Stimulated activated CD4-positive, alpha-beta T cell treated with anti-CD3 and anti-CD28 coated beads, Interleukin-1b, Interleukin-23, amount 100 ng/mL, for 4 hours (primary cell): ENCODE measurements around the gene CCS.
A peak's percentile ranks its signal among the peaks of the same experiment; 100 is the strongest.
"Not testable (repeated sequence)": the region's sequence is repeated elsewhere in the genome, so short reads cannot be mapped to it uniquely, and the experiment has no call there.

Source experiments
- DNase-seq, 2 donors: peaks; one replicate each; pipeline ENCODE4 v3.0.0-alpha.2; 2020; ENCODE audit warnings: low read depth in 2 of 2

The CCS gene

DNA sequence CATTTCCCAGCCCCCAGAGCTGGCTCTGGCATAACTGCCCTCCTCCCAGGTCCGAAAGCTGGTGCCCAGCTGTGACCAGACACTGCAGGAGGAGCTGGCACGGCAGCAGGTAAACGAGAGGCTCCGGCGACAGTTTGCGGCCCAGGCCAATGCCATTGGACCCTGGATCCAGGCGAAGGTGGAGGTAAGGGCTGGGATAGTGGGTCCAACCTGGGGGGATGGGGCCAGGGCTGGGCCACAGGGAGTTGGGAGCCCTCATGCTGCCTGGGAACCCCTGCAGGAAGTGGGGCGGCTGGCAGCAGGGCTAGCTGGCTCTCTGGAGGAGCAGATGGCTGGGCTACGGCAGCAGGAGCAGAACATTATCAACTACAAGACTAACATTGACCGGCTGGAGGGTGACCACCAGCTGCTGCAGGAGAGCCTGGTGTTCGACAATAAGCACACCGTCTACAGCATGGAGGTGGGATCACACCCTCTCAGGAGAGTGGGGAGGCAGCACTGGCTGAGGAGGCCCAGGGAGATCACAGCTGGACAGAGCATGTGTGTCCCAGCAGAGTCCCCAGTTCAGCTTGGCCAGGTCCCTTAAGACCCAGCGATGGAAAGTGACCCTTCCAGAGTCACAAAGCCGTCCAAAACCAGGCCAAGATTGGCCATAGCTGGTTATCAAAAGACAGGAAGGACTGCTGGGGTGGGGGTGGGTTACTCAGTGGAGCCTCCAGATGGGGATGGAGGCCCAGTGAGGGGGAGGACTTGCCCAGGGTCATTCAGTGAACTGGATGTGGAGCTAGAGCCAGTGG is 31.6 kb upstream of the CCS start:
- DNase-seq = no peak

DNA sequence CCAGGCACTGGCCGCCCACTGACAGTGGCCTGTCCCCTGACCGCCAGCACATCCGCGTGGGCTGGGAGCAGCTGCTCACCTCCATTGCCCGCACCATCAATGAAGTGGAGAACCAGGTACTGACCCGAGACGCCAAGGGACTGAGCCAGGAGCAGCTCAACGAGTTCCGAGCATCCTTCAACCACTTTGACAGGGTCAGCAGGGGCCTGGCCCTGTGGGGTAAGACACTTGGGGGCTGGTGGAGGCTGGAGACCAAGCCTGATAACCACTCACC is 31.1 kb upstream of the CCS start:
- no peak for DNase-seq

DNA sequence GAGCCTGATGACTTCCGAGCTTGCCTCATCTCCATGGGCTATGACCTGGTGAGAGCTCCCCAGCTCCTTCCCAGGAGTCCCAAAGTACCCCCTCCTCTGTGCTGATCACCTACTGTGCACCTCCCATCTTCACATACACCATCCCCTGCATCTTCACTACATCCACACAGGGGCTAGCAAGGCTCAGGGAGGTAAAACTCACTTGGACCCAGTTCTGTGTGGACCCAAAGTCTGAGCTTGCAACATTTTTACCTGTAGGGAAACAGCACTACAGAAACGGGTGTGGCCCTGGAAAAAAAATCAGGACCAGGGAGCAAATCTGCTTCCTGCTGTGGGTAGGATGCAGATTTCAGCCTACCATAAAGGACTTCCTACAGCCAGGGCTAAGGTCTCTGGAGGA is 30.7 kb upstream of the CCS start:
- no peak for DNase-seq

DNA sequence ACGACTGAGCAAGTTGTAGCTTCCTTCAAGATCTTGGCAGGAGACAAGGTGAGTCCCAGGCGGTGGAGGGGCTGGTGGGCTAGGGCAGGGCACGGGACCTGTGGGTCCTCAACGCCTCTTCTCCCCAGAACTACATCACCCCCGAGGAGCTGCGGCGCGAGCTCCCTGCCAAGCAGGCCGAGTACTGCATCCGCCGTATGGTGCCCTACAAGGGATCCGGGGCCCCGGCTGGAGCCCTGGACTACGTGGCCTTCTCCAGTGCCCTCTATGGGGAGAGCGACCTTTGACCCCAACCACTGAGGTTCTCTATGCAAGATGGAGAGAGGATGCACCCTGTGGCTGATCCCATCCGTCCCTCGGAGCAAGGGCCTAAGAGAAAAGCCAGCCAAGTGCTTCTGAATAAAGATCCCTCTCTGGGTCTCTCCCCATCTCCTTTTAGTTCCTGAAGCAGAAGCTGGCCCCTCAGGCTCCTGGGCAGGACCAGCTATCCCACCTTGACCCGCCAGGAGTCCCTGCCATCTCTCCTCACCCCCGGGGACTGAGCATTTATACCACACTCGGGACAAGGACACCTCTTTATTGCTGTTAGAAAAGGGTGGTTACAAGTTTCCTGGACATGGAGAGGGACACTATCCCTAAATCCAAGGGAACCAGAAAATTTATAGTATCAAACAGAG is 29.9 kb upstream of the CCS start:
- no peak for DNase-seq

DNA sequence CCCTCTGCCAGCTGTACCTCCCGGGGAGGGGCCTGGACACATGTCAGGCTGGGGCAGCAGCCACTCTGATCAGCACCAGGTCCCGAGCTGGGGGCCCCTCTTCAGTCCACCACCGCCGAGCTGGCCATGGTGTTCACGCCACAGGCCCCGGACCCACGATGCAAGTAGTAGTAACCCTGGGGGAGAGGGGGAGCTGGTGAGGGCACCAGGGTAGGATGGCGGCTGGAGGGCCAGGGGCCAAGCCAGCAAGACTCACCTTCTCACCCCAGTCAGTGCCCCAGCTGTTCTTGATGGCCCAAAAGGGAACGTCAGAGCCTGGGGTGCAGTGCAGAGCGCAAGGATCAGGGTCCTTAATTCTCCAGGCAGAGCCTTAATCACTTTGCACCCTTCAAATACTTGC is 29.2 kb upstream of the CCS start:
- no peak for DNase-seq

DNA sequence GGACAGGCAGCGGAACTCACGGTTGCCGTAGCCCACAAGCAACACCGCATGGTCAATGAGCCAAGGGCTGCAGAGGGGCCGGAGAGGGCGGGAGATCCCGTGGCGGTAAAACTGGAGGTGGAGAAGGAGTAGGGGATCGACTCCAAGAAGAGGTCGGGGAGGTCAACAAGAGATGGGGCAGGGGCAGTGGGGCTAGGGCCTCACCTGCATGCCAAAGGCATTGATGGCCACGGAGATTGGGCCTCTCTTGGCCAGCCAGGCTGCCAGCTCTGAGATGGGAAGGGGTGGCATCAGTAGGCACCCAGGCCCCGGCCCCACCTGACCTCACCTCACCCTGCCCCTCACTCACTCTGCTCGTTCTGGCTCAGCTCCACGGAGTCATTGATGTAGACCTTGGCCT is 28.4 kb upstream of the CCS start:
- DNase-seq = no peak

DNA sequence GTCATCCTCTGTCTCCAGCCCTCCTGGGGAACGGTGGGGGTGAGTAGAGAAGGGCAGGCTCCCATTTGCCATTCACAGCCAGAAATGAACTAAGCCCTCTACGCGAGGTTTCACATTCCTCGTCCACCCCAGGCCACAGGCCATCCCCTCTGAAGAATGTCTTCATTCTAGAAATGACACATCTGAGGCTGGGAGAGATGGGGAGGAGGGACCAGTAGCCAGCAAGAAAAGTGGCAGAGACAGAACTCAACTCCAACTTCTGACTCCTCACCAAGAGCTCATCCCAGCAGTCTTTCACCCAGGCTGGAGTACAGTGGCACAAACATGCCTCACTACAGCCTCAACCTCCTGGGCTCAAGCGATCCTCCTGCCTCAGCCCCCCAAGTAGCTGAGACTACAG is 28.0 kb upstream of the CCS start:
- no peak for DNase-seq

DNA sequence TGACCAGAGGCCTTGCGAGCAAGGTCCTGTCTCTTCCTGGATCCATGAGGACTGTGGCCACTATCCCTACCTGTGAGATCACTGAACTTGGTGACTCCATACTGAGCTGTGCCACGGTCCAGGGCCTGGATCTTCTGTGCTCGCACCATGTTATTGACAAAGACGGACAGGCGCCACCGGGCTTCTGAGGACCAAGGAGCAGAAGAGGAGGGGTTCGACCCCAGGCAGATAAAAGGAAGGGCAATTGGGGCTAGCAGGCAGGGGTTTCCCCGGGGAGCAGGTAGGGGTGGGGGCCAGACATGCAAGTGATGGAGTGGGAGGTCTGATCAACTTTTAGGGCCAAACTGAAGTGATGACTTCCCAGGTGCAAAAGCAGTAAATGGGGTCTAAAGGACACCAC is 26.8 kb upstream of the CCS start:
- DNase-seq = no peak

DNA sequence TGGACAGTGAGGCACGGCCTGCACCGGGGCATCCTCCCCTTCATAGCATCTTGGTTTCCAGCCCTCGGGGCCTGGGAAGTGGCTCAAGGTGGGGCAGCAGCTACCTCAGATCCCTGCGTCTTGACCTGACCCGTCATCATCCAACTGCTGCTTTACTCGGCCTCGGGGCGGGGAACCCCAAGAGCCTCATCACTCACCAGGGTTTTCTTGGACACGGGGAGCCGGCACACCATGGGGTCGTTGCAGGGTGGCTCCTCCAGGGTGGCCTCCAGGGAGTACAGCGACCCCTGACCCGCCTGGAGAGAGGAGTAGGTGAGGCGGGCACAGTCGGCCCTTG is 25.2 kb upstream of the CCS start:
- no peak for DNase-seq

DNA sequence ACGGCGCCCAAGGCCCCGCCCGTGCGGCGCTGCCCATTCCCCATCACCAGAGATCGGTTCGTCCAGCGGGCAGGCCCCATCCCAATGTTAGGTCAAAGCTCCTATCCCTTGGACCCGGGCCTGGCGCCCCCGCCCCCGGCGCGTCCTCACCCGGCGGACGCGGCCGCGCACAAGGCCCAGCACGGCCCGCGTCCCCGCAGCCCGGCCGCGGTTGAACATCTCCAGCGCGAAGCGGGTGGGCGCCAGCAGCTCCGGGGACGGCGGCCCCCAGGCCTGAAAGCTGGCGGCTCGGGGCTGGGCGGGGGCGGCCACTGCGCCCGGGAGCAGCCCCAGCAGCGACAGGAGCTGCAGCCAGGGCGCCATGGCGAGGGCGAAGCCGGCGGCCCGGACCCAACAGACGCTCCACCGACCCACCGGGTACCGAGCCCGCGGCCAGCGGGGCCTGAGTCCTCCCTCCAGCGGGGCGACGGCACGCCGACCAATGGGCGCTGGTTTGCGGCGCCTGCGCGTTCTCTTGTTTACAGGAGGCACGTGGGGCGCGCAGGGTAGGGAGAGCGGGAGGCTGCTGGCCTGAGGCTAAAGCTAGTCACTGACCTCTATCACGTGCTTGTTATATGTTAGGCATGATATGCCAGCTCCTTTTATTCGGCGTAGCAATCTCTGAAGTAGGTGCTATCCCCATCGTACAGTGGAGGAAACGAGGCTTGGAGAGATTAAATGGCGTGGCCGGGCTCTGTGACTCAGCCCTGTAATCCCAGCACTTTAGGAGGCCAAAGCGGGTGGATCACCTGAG is 24.7 kb upstream of the CCS start, which contains the start of gene CTSF:
Gene CTSF, minus strand, starts transcription at position 483 of the 793 bp plus-strand sequence. Its CDS starts 120 bp downstream, at position 363.
- peak; percentile 55 to 67 for DNase-seq

DNA sequence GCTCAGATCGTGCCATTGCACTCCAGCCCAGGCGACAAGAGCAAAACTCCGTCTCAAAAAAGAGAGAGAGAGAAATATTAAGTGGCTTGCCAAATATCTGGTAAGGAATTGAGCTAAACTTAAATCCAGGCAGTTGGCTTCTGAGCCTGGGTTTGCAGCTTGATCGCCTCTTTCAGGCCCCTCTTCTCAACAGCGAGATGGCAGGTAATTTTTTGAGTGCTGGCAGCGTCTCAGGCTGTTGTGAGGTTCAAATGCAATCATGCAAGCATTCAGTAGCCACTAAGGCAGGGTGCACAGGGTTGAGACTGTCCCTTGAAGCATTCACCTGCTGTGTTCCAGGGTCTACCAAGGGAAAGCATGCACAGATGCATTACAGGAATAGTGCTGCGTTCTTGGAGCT is 23.9 kb upstream of the CCS start:
- no peak for DNase-seq

DNA sequence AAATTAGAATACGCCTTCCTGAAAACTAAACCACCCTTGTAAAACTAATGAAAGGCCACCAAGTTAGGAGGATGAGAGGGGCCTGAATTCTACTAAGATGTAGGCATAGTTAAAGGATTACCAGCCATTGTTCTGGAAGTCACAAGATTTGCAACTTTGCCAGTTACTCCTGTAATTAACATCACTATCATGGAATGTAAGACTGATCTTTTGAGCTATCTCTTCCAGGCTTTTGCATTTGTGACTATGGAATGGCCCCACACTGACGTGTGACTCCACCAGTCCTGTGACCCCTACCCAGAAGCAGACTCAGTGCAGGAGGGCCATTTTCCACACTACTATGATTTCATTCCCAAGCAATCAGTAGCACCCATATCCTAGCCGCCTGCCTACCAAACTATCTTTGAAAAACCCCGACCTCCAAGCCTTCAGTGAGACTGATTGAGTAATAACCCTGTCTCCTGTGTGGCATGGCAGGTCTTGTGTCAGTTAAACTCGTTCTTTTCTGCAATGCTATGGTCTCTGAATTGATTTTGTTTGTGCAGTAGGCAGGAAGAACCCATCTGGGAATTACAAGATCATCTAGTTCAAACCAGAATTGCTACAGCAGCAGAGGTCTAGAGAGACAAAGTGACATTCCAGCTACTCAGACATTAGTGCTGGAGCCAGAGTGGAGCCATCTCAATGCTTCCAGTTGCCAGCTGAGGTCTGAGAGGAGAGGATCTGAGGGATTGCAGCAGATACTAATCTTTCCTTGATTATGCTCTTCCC is 22.7 kb upstream of the CCS start:
- DNase-seq = no peak

DNA sequence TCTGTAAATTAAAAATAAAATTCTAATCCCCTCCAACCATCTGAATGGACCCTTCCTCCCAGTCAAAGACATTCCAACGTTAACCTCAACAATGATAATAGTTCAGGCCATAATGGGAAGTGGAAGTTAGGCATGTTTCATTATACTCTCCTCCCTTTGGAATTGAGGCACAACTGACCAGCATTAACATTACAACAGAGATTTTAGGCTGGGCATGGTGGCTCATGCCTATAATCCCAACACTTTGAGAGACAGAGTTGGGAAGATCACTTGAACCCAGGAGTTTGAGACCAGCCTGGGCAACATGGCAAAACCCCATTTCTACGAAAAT is 22.2 kb upstream of the CCS start:
- DNase-seq = no peak

DNA sequence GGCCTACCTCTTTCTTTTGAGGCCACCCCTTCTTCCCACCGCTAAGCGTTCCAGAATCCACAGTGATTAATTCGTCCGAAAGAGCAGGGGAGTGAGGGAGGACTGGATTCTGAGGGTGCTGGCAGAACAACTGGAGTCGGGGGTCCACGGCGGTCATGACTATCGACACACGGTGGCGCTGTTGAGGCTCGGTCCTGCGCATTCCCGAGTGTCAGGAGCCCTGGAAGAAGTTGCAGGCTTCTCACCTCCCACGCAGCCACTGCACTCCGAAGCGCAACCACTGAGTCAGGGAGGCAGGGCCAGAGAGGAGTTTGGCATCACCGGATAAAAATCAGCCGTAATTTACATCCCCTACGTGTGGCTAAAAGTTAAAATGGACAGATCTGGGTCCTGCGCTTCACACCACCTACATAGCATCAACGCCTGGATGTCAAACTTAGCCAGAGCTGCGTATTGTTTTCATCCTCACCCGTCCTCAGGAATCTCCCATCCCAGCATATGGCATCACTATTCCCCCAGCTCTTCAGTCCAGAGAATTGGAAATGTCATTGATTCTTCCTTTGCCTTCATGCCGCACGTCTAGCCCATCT is 13.9 kb upstream of the CCS start:
- peak; percentile 76 to 83 for DNase-seq

DNA sequence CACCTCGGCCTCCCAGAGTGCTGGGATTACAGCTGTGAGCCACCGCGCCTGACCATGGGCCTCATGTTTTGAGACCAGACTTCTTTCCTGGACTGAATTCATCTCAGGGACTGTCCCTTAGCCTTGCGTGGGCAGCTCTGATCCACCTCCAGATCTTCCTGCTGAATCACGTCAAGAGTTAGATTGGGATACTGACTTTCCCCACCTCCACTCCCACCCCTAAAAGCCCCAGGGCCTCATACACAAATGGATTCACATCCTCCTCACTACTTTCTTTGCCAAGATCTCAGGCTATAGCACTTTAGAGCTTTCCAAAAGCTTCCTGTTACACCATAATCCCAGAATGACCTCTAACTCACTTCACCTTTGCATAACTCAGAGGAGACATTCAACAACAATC is 12.2 kb upstream of the CCS start:
- no peak for DNase-seq

DNA sequence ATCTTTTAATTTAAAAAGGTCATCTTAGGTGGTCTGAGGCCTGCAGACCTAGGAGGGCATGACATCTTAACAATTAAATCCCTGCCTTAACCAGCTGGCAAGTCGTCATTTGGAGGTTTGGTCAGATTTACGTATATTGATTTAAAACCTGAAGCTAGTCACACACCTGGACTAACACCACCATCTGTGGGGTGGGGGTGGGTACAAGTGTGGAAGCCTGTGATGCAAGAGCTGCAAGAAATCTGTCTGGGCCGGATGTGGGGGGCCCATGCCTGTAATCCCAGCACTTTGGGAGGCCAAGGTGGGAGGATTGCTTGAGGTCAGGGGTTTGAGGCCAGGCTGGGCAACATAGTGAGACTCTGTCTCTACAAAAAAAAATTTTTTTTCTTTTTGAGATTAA is 11.7 kb upstream of the CCS start:
- no peak for DNase-seq

DNA sequence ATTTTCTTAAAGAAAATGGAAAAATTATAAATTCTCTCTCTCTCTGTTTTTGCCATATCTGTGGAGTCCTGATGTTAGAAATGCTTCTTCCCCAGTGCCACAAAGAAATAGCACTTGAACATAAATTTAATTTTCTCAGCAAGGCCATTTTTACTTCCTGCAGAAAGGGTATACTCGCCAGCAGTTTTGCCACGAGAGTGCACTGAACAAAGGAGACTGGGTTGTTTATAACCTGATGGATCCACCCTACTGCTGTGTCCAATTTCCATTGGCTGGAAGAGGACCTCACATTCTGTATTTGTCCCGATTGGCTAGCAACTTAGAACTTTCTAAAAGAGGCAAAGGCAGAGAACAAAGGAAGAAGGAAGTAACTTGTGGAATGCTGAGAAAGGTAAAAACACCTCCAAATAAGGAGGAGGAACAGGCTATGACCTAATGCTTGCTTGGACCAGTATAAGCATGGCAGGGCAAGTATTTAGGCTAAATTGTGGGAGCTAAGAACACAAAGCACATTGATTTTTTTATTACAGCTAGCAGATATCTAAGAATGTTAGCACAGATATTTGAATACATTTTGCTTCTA is 10.3 kb upstream of the CCS start:
- DNase-seq = not testable (repeated sequence)

DNA sequence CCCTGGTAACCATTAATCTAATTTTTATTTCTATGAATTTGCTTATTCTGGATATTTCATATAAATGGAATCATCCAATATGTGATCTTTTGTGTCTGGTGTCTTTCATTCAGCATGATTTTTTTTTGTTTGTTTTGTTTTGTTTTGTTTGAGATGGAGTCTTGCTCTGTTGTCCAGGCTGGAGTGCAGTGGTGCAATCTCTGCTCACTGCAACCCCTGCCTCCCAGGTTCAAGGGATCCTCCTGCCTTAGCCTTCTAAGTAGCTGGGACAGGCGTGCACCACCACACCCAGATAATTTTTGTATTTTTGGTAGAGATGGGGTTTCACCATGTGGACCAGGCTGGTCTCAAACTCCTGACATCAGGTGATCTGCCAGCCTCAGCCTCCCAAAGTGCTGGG is 7.5 kb upstream of the CCS start:
- not testable (repeated sequence) for DNase-seq

DNA sequence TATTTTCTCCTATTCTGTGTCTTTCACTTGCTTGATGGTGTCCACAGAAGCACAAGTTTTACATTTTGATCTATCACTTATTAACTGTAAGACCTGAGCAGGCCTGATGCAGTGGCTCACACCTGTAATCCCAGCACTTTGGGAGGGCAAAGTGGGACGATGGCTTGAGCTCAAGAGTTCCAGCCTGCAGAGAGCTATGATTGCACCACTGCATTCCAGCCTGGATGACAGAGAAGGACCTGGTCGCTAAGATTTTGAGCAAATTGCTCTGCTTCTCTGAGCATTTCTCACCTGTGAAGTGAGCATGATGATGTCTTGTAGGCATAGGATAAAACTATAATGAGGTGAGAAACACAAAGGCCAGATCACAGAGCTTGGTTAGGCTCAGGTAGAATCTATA is 6.8 kb upstream of the CCS start:
- no peak for DNase-seq

DNA sequence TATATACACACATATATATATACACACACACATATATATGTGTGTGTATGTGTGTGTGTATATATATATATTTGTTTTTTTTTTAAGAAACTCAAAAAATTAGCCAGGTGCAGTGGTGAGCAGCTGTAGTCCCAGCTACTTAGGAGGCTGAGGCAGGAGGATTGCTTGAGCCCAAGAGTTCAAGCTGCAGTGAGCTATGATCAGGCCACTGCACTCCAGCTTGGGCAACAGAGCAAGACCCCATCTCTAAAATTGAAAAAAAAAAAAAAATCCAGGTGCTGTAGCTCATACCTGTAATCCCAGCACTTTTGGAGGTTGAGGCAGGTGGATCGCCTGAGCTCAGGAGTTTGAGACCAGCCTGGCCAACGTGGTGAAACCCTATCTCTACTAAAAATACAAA is 3.7 kb upstream of the CCS start:
- not testable (repeated sequence) for DNase-seq

DNA sequence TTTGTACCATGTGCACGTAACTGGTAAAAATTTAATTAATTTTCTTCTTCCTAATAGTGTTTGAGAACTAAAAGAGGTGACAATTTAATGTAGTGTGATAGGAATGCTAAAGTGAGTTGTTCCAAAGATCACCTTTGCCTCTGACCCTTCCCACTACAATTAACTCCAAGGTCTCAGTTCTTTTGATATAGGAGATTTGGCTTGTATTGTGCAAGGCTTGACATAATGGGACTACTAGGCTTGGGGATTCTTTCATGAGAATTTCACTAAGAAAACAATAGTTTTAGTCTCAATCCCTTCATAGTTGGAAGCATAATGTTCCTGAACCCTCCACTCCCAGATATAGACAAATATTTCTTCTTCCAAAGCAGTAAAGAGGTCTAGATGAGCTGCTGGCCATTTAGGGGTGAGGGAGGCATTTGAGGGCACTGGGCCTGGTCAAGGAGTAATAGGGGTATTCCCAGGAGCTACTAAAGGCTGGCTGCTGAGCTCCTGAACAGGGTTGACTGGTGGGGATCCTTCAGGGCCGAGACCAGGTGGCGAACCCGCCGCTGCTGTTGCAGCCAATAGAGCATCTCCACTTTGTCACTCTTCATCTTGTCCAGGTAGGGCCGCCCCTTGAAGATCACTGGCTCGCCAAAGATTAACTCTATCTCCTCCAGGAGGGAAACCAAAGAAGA is 2.8 kb upstream of the CCS start:
- no peak for DNase-seq
